Measurements from ENCODE around the gene MSH3. TPM values are rescaled to one million over a fixed set of nuclear protein-coding genes. Genes with fewer than 3 reads are reported as not detected.

Gene MSH3
- total RNA-seq, 1 donor from 2014 or later: 8.7 TPM

- DNase-seq (ENCODE audit: low spot score in 2 of 2): no peak
- intact Hi-C loops (cut with DNase I): no loop called here
- H3K4me1 ChIP-seq: peaks cover 0 to 6% of the 10 kb centered on the region in 2 donors
- no peak for TF ChIP-seq CTCF (IDR thresholded peaks at IDR 0.05)
- H3K9me3 ChIP-seq: no peaks in the 10 kb centered on the region
- H3K27me3 ChIP-seq: no peaks in the 10 kb centered on the region
- H3K4me3 ChIP-seq: no peak overlapping the region
- no peak overlapping the region for H3K27ac ChIP-seq
- H3K36me3 ChIP-seq: peaks cover 3 to 26% of the 10 kb centered on the region in 2 donors
These were observed 142.4 kb downstream of the MSH3 start for GRCh38 chr5:80796846-80797245.

GRCh38 chr5:80797428-80798024 is 143.1 kb downstream of the MSH3 start:
- Histone ChIP-seq H3K36me3 (peaks cover 3 to 26% of the 10 kb centered on the region in 2 donors), H3K27ac (no peak overlapping the region), H3K27me3 (no peaks in the 10 kb centered on the region), H3K4me1 (peaks cover 0 to 6% of the 10 kb centered on the region in 2 donors), H3K9me3 (no peaks in the 10 kb centered on the region), H3K4me3 (no peak overlapping the region)
- TF ChIP-seq CTCF (IDR thresholded peaks at IDR 0.05): no peak
- no peak for DNase-seq (ENCODE audit: low spot score in 2 of 2)
- intact Hi-C loops (cut with DNase I): no loop called here

- Histone ChIP-seq H3K36me3 (peaks cover 3 to 21% of the 10 kb centered on the region in 2 donors), H3K9me3 (no peaks in the 10 kb centered on the region), H3K4me1 (peaks cover 0 to 6% of the 10 kb centered on the region in 2 donors), H3K27me3 (no peaks in the 10 kb centered on the region), H3K4me3 (no peak overlapping the region), H3K27ac (no peak overlapping the region)
- no peak for DNase-seq (ENCODE audit: low spot score in 2 of 2)
- no peak for TF ChIP-seq CTCF (IDR thresholded peaks at IDR 0.05)
- intact Hi-C loops (cut with DNase I): no loop called here
These were observed 143.7 kb downstream of the MSH3 start for GRCh38 chr5:80798166-80798565.

- H3K36me3 ChIP-seq: peaks cover 0 to 17% of the 10 kb centered on the region in 2 donors
- H3K9me3 ChIP-seq: no peaks in the 10 kb centered on the region
These were observed 144.2 kb downstream of the MSH3 start for GRCh38 chr5:80798633-80799032.

GRCh38 chr5:80799041-80799440 is 144.6 kb downstream of the MSH3 start:
- H3K36me3 ChIP-seq: peaks cover 0 to 14% of the 10 kb centered on the region in 2 donors

More at GRCh38 chr5:80798633-80799032, 144.2 kb downstream of the MSH3 start:
- Histone ChIP-seq H3K27ac (peak overlapping the region in 1 of 2 donors; percentile 7), H3K27me3 (no peaks in the 10 kb centered on the region), H3K4me1 (peaks cover 0 to 6% of the 10 kb centered on the region in 2 donors), H3K4me3 (no peak overlapping the region)
- DNase-seq (ENCODE audit: low spot score in 2 of 2): no peak
- no peak for TF ChIP-seq CTCF (IDR thresholded peaks at IDR 0.05)
- intact Hi-C loops (cut with DNase I): no loop called here

More at GRCh38 chr5:80799041-80799440, 144.6 kb downstream of the MSH3 start:
- no peak for DNase-seq (ENCODE audit: low spot score in 2 of 2)
- no peaks in the 10 kb centered on the region for H3K9me3 ChIP-seq
- H3K4me3 ChIP-seq: no peak overlapping the region
- TF ChIP-seq CTCF (IDR thresholded peaks at IDR 0.05): no peak
- intact Hi-C loops (cut with DNase I): no loop called here
- no peaks in the 10 kb centered on the region for H3K27me3 ChIP-seq
- peaks cover 0 to 6% of the 10 kb centered on the region in 2 donors for H3K4me1 ChIP-seq
- peak overlapping the region in 1 of 2 donors; percentile 7 for H3K27ac ChIP-seq

All from ascending aorta (tissue), 2 donors.